HepG2 (cell line): ENCODE data around the gene IL12B. TPM values are rescaled to one million over a fixed set of nuclear protein-coding genes. Genes with fewer than 3 reads are reported as not detected.

Experiments
- ATAC-seq: fragments of 200-7000 bp; cut with Tn5 transposase; 3 replicates; pipeline ENCODE4 v1.9.1; 2020; ENCODE audit warnings: mild to moderate bottlenecking, moderate library complexity
- BruUV-seq: library from RNA; stranded (reverse); fragments of 400-500 nt; replicated peaks from 2 replicates; lab custom pipeline; 2021; lab: Mats Ljungman, UMichigan
- CTCF ChIA-PET: fragments of 300-600 bp; formaldehyde crosslinking; extraction: SDS; loops from one replicate; lab custom pipeline; 2021; ENCODE audit warnings: low total read pairs, inconsistent platforms, low intra/inter-chr PET ratio; lab: Yijun Ruan, JAX
- POLR2A ChIA-PET: fragments of 350-600 bp; sonication (Branson Sonifier 250); formaldehyde crosslinking; loops from one replicate; lab custom pipeline; 2020; ENCODE audit warnings: antibody characterized with exemption, inconsistent platforms; lab: Yijun Ruan, JAX
- DNase-seq: peaks from one replicate; pipeline ENCODE4 v3.0.0-alpha.2; 2015; ENCODE audit warnings: low spot score
- FAIRE-seq: peaks from 3 replicates; lab custom pipeline; 2011; peaks lifted over from hg19 to GRCh38; lab: Jason Lieb, UNC
- H2AFZ ChIP-seq: one replicate; pipeline ENCODE4 v1.6.1; 2011; ENCODE audit warnings: low read length, inconsistent platforms
- H3K27ac ChIP-seq: fragments of 300-600 bp; 3 replicates; pipeline ENCODE4 v1.8.0; 2011; ENCODE audit warnings: mixed run types, mild to moderate bottlenecking, mixed read lengths, low read length, inconsistent platforms; ENCODE audit not compliant: insufficient read depth; ENCODE audit errors: extremely low read length
- H3K27me3 ChIP-seq, 2 experiments: fragments of 200-600 bp in 1 of 2; 2 replicates in 1 of 2; 3 replicates in 1 of 2; pipeline versions ENCODE4 v1.6.0 to v1.8.0; 2011; ENCODE audit warnings: low read length in 2 of 2, mild to moderate bottlenecking in 2 of 2, moderate library complexity in 2 of 2, inconsistent platforms in 1 of 2; ENCODE audit not compliant: insufficient read depth in 2 of 2, control insufficient read depth in 1 of 2
- H3K36me3 ChIP-seq, 2 experiments: fragments of 200-600 bp in 1 of 2; replicated peaks in 1 of 2; 2 replicates in 1 of 2; 3 replicates in 1 of 2; pipeline versions ENCODE4 v1.5.1 to v1.8.0; 2011; ENCODE audit warnings: low read length in 2 of 2, inconsistent platforms in 1 of 2; ENCODE audit not compliant: insufficient read depth in 2 of 2, control insufficient read depth in 1 of 2
- H3K4me1 ChIP-seq: 2 replicates; pipeline ENCODE4 v1.5.1; 2012; ENCODE audit warnings: low read length, inconsistent platforms; ENCODE audit not compliant: insufficient read depth
- H3K4me2 ChIP-seq: 2 replicates; pipeline ENCODE4 v1.6.0; 2011; ENCODE audit warnings: low read depth, low read length, inconsistent platforms
- H3K4me3 ChIP-seq, 3 experiments: fragments of 200-600 bp in 1 of 3; sonication (generic), shearing (Covaris generic) in 1 of 3; replicated peaks in 1 of 3; 2 replicates each; pipeline ENCODE4 v1.5.1; 2011 to 2016; ENCODE audit warnings: low read length in 3 of 3, inconsistent platforms in 2 of 3, low read depth in 2 of 3, mild to moderate bottlenecking in 2 of 3, control low read depth in 1 of 3, mixed read lengths in 1 of 3; ENCODE audit not compliant: insufficient read depth in 1 of 3
- H3K79me2 ChIP-seq: one replicate; pipeline ENCODE4 v1.6.1; 2011; ENCODE audit warnings: low read length, inconsistent platforms; ENCODE audit not compliant: insufficient read depth
- H3K9ac ChIP-seq: 2 replicates; pipeline ENCODE4 v1.6.0; 2011; ENCODE audit warnings: mild to moderate bottlenecking, low read depth, low read length, inconsistent platforms; ENCODE audit not compliant: insufficient read depth
- H3K9me3 ChIP-seq: 2 replicates; pipeline ENCODE4 v1.5.1; 2012; ENCODE audit warnings: mild to moderate bottlenecking, low read length
- H4K20me1 ChIP-seq: 2 replicates; pipeline ENCODE4 v1.6.0; 2011; ENCODE audit warnings: inconsistent platforms, mild to moderate bottlenecking, low read length, moderate library complexity; ENCODE audit not compliant: insufficient read depth
- BRF2 ChIP-seq: sonication (generic); formaldehyde crosslinking; IDR thresholded peaks from 2 replicates; pipeline ENCODE4 v1.8.1; 2022; ENCODE audit warnings: mild to moderate bottlenecking, missing genetic modification reagents
- MAFK ChIP-seq, 2 experiments: IDR thresholded peaks in 1 of 2; conservative IDR thresholded peaks in 1 of 2; 2 replicates each; pipeline ENCODE4 v1.6.1; 2011; ENCODE audit warnings: improper control_type of control experiment in 2 of 2, low read length in 2 of 2
- ZFY ChIP-seq: sonication (generic); formaldehyde crosslinking; IDR thresholded peaks from 2 replicates; pipeline ENCODE4 v1.4.0; 2020; ENCODE audit warnings: missing genetic modification reagents
- ZNF563 ChIP-seq: sonication (generic); formaldehyde crosslinking; IDR thresholded peaks from 2 replicates; pipeline ENCODE4 v1.8.0; 2022; ENCODE audit warnings: mild to moderate bottlenecking, moderate library complexity, missing genetic modification reagents
- ZNF614 ChIP-seq: IDR thresholded peaks from 2 replicates; pipeline ENCODE4 v1.6.1; 2018; ENCODE audit warnings: missing biosample characterization, missing genetic modification reagents, inconsistent platforms, borderline replicate concordance
- WGBS: methylation state at CpG from one replicate; pipeline ENCODE4 v1.1.6; 2017; ENCODE audit warnings: low lambda C conversion rate; 5-methylcytosine and 5-hydroxymethylcytosine counted together
- in situ Hi-C: cut with HindIII; loops from 2 replicates; pipeline ENCODE4 v1.10.0; 2017; ENCODE audit warnings: low pct_unique_long_range_greater_than_20kb; ENCODE audit not compliant: extremely low pct_ligation_motif_present
- intact Hi-C: fragments of 100-400 bp; cut with micrococcal nuclease; formaldehyde crosslinking; loops from one replicate; pipeline ENCODE4 v1.10.0; 2022; ENCODE audit not compliant: unreplicated experiment
- polyA plus RNA-seq, 8 experiments: library from polyadenylated mRNA; depleted of rRNA in 3 of 8; stranded (reverse) in 7 of 8; unstranded in 1 of 8; fragments of >200 nt; fragmentation: Illumina TruSeq in 4 of 8; extraction: Trizol in 4 of 8; gene quantifications; 2 replicates each; pipeline versions ENCODE4 v1.2.1 to v1.2.3, GENCODE V29; 2011 to 2016; ENCODE audit warnings: low read depth in 4 of 8, missing spikeins in 1 of 8, mixed read lengths in 1 of 8; ENCODE audit not compliant: insufficient read depth in 1 of 8
- total RNA-seq, 5 experiments: library from RNA; depleted of rRNA; stranded (reverse); fragments of >200 nt; fragmentation: Illumina TruSeq; extraction: Trizol; gene quantifications; 2 replicates each; pipeline ENCODE4 v1.2.3, GENCODE V29; 2016; ENCODE audit warnings: low read depth in 1 of 5
- TF ChIP-seq, protein P1 (sequence below): sonication (generic); IDR thresholded peaks from 2 replicates; pipeline ENCODE4 v1.6.1; 2016; ENCODE audit warnings: low read depth, borderline replicate concordance
- TF ChIP-seq, protein P2 (sequence below): IDR thresholded peaks from 2 replicates; pipeline ENCODE4 v1.4.0; 2020; ENCODE audit warnings: mild to moderate bottlenecking, missing genetic modification reagents

Gene IL12B
- total and polyA plus RNA-seq, 2 of the 13 experiments (the other 11 are each of a cell fraction or from before 2014, with no cell fraction given): not detected

DNA sequence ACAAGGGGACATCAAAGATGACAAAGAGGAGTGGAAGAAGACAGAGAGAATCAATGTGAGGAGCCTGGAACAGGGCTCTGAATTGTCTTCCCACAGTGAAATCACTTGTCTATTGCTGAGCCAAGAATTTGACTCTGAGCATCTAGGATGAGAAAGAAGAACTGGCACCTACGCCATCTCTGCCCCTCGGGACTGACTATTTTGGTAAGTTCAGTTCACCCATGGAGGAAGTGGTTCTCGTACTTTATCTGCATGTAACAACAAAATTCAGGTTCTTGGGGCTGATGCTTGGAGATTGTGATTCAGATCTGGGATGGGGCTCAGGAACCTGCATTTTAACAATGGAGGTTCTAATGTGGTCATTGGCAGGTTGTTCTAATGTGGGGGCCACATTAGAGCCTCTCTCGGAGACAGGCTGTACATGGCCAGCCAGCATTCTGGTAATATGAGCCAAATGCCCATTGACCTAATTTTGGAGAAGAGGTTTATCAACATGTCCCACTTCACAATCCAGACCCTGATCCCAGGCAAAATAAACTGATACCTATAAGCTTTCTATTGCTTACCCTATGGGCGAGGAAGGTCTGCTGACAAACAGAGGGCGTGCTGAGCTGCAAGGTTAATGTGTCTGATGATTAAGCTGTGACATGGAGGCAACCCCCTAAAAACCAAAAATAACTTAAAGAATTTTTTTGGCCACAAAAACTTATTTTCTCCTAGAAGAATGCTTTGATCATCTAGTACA lies 2.7 kb upstream of the IL12B start:
- H3K4me3 ChIP-seq: no peak overlapping the region
- H3K36me3 ChIP-seq: no peaks in the 10 kb centered on the region
- no peak overlapping the region for H2AFZ ChIP-seq
- intact Hi-C loops (loop anchor here (5.0 kb wide), 1 partner anchor 329 kb away; no protein-coding TSS in a partner anchor), in situ Hi-C loops (no loop called here)
- ChIA-PET POLR2A (no interaction called here), CTCF (no interaction called here)
- H3K27me3 ChIP-seq: peaks cover 0 to 12% of the 10 kb centered on the region in 2 experiments; a peak in 2 of 5 replicates
- no TSS peak for BruUV-seq
- H3K9me3 ChIP-seq: no peaks in the 10 kb centered on the region
- 0 out of 2 replicates have a peak, but pooled peaks cover 4% of the 10 kb centered on the region for H3K4me1 ChIP-seq
- H3K79me2 ChIP-seq: no peaks in the 10 kb centered on the region
- no peak overlapping the region for H3K27ac ChIP-seq
- no peaks in the 10 kb centered on the region for H4K20me1 ChIP-seq
- TF ChIP-seq ZNF614 (CRISPR knock-in tag): no peak
- TF ChIP-seq, protein P1, sequence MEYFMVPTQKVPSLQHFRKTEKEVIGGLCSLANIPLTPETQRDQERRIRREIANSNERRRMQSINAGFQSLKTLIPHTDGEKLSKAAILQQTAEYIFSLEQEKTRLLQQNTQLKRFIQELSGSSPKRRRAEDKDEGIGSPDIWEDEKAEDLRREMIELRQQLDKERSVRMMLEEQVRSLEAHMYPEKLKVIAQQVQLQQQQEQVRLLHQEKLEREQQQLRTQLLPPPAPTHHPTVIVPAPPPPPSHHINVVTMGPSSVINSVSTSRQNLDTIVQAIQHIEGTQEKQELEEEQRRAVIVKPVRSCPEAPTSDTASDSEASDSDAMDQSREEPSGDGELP: no peak
- H3K4me2 ChIP-seq: no peak overlapping the region
- no peak for ATAC-seq
- no peak for FAIRE-seq
- H3K9ac ChIP-seq: no peak overlapping the region
- WGBS: 39% methylated on average over 5 of the region's 6 CpGs
- DNase-seq: no peak

- Histone ChIP-seq H3K4me1 (0 out of 2 replicates have a peak, but pooled peaks cover 4% of the 10 kb centered on the region), H3K79me2 (no peaks in the 10 kb centered on the region), H3K27me3 (peaks cover 0 to 12% of the 10 kb centered on the region in 2 experiments; a peak in 2 of 5 replicates), H3K9ac (no peak overlapping the region), H2AFZ (no peak overlapping the region), H3K36me3 (no peaks in the 10 kb centered on the region), H3K9me3 (no peaks in the 10 kb centered on the region), H3K4me3 (peak overlapping the region; percentile 14 to 57 (median 36); a peak in 4 of 6 replicates), H3K27ac (no peak overlapping the region), H4K20me1 (no peaks in the 10 kb centered on the region), H3K4me2 (peak overlapping the region; percentile 67)
- no peak for DNase-seq
- in situ Hi-C loops (no loop called here), intact Hi-C loops (loop anchor here (5.0 kb wide), 1 partner anchor 331 kb away; no protein-coding TSS in a partner anchor)
- no peak for FAIRE-seq
- CTCF ChIA-PET: no interaction called here
- peak; percentile 95 for ATAC-seq
- WGBS: 38% methylated on average over 8 of the region's 50 CpGs
- BruUV-seq: no TSS peak
- POLR2A ChIA-PET: no interaction called here
- TF ChIP-seq ZNF563 (CRISPR knock-in tag) (no peak), BRF2 (CRISPR knock-in tag) (no peak), MAFK (conservative IDR thresholded peaks at IDR 0.05 in 1 of 2, IDR thresholded peaks at IDR 0.05 in 1 of 2; ENCODE audit: low read length in 2 of 2) (no peak), ZFY (CRISPR knock-in tag) (peak; percentile 18; the same call in 1 of the 2 replicates)
- TF ChIP-seq, protein P2, sequence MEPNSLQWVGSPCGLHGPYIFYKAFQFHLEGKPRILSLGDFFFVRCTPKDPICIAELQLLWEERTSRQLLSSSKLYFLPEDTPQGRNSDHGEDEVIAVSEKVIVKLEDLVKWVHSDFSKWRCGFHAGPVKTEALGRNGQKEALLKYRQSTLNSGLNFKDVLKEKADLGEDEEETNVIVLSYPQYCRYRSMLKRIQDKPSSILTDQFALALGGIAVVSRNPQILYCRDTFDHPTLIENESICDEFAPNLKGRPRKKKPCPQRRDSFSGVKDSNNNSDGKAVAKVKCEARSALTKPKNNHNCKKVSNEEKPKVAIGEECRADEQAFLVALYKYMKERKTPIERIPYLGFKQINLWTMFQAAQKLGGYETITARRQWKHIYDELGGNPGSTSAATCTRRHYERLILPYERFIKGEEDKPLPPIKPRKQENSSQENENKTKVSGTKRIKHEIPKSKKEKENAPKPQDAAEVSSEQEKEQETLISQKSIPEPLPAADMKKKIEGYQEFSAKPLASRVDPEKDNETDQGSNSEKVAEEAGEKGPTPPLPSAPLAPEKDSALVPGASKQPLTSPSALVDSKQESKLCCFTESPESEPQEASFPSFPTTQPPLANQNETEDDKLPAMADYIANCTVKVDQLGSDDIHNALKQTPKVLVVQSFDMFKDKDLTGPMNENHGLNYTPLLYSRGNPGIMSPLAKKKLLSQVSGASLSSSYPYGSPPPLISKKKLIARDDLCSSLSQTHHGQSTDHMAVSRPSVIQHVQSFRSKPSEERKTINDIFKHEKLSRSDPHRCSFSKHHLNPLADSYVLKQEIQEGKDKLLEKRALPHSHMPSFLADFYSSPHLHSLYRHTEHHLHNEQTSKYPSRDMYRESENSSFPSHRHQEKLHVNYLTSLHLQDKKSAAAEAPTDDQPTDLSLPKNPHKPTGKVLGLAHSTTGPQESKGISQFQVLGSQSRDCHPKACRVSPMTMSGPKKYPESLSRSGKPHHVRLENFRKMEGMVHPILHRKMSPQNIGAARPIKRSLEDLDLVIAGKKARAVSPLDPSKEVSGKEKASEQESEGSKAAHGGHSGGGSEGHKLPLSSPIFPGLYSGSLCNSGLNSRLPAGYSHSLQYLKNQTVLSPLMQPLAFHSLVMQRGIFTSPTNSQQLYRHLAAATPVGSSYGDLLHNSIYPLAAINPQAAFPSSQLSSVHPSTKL (CRISPR knock-in tag): peak; percentile 10; the same call in 1 of the 2 replicates
These were observed 1.0 kb upstream of the IL12B start for GRCh38 chr5:159331093-159331973.
